Esophagus muscularis mucosa (tissue), 4 donors: Measurements from ENCODE around the gene TAS2R13. TPM values are rescaled to one million over a fixed set of nuclear protein-coding genes. Genes with fewer than 3 reads are reported as not detected.

Source experiments
- DNase-seq: peaks from one replicate; pipeline ENCODE4 v3.0.0-alpha.2; 2017; ENCODE audit errors: extremely low spot score
- H3K27ac ChIP-seq, 4 donors: fragments of 200-600 bp; sonication (generic); replicated peaks in 1 of 4; 1 replicate in 3 of 4; 2 replicates in 1 of 4; pipeline ENCODE4 v1.5.1; 2016 to 2019; ENCODE audit warnings: mild to moderate bottlenecking in 1 of 4
- H3K27me3 ChIP-seq, 4 donors: fragments of 200-600 bp; sonication (generic); one replicate each; pipeline versions ENCODE4 v1.5.1 to v1.6.0; 2016 to 2019
- H3K36me3 ChIP-seq, 4 donors: fragments of 200-600 bp; sonication (generic); one replicate each; pipeline ENCODE4 v1.5.1; 2016 to 2019
- H3K4me1 ChIP-seq, 4 donors: fragments of 200-600 bp; sonication (generic); one replicate each; pipeline ENCODE4 v1.5.1; 2016 to 2019
- H3K4me3 ChIP-seq, 4 donors: fragments of 200-600 bp; sonication (generic); 1 replicate in 2 of 4; 2 replicates in 2 of 4; pipeline ENCODE4 v1.5.1; 2016 to 2019; ENCODE audit warnings: mild to moderate bottlenecking in 4 of 4, moderate library complexity in 1 of 4
- H3K9me3 ChIP-seq, 4 donors: fragments of 200-600 bp; sonication (generic); 1 replicate in 3 of 4; 2 replicates in 1 of 4; pipeline ENCODE4 v1.5.1; 2016 to 2019
- CTCF ChIP-seq, 3 experiments: fragments of 200-600 bp in 2 of 3; fragments of 450-650 bp in 1 of 3; sonication (generic) in 2 of 3; IDR thresholded peaks; one replicate each; pipeline ENCODE4 v1.5.1; 2017 to 2019; ENCODE audit warnings: antibody characterized with exemption in 3 of 3, mild to moderate bottlenecking in 2 of 3, moderate library complexity in 1 of 3
- EP300 ChIP-seq: sonication (generic); formaldehyde crosslinking; IDR thresholded peaks from one replicate; pipeline ENCODE4 v1.6.1; 2017; ENCODE audit warnings: antibody characterized with exemption
- POLR2A ChIP-seq: fragments of 450-650 bp; IDR thresholded peaks from one replicate; pipeline ENCODE4 v1.6.1; 2017; ENCODE audit warnings: antibody characterized with exemption, moderate library complexity, mild to moderate bottlenecking, low read depth
- POLR2AphosphoS5 ChIP-seq, 2 donors: sonication (generic); formaldehyde crosslinking; IDR thresholded peaks; one replicate each; pipeline ENCODE4 v1.6.1; 2017; ENCODE audit warnings: antibody characterized with exemption in 2 of 2
- WGBS: methylation state at CpG from one replicate; pipeline ENCODE4 v1.1.5; 2018; 5-methylcytosine and 5-hydroxymethylcytosine counted together
- intact Hi-C: fragments of 100-400 bp; cut with DNase I; formaldehyde crosslinking; loops from one replicate; pipeline ENCODE4 v1.15.1; 2023
- total RNA-seq, 4 donors: library from RNA; depleted of rRNA; stranded (reverse); fragments of >200 nt; gene quantifications; one replicate each; pipeline versions ENCODE4 v1.1.0 to v1.2.1, GENCODE V29; 2016

The TAS2R13 gene
- total RNA-seq, 4 donors from 2014 or later = 0.52 to 1.7 (median 0.80) TPM

DNA sequence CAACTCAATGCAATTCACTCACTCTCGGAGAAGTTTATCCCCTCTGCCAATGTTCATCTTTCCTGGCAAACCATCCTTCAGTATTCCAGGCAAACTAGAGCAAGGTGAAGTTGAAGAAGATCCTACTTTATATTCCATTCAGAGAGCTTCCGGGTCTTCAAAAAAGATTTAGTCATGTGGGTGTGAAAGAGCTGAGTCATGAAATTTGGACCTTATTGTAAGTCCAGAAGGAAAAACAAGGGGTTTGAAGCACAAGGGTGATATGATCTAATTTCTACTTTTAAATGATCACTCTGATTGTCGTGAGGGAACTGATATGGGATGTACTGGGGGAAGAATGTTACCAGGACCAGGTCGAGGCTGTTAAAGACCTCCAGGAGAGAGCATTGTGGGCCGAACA lies 16.9 kb upstream of the TAS2R13 start:
- Histone ChIP-seq H3K27ac (no peak overlapping the region), H3K4me3 (no peak overlapping the region), H3K9me3 (no peaks in the 10 kb centered on the region), H3K27me3 (no peaks in the 10 kb centered on the region), H3K36me3 (no peaks in the 10 kb centered on the region), H3K4me1 (no peaks in the 10 kb centered on the region)
- intact Hi-C loops = no loop called here
- TF ChIP-seq POLR2AphosphoS5 (IDR thresholded peaks at IDR 0.05) (no peak), EP300 (no peak), POLR2A (no peak), CTCF (IDR thresholded peaks at IDR 0.05) (no peak)
- WGBS = 92% methylated on average over 5 of the region's 5 CpGs
- DNase-seq = no peak

- 81% methylated on average over 1 of the region's 1 CpG for WGBS
- intact Hi-C loops = no loop called here
- TF ChIP-seq POLR2A (no peak), POLR2AphosphoS5 (IDR thresholded peaks at IDR 0.05) (no peak)
- no peaks in the 10 kb centered on the region for H3K36me3 ChIP-seq
- H3K4me3 ChIP-seq = no peak overlapping the region
- H3K27me3 ChIP-seq = no peaks in the 10 kb centered on the region
- H3K9me3 ChIP-seq = no peaks in the 10 kb centered on the region
- no peak overlapping the region for H3K27ac ChIP-seq
- H3K4me1 ChIP-seq = no peaks in the 10 kb centered on the region
- no peak for DNase-seq
Measured at GRCh38 chr12:10919809-10920208, 10.4 kb upstream of the TAS2R13 start.

GRCh38 chr12:10910380-10910779 lies 1.0 kb upstream of the TAS2R13 start:
- WGBS = 82% methylated on average over 8 of the region's 8 CpGs
- no peaks in the 10 kb centered on the region for H3K27me3 ChIP-seq
- no peak overlapping the region for H3K27ac ChIP-seq
- intact Hi-C loops = no loop called here
- H3K4me3 ChIP-seq = no peak overlapping the region
- no peaks in the 10 kb centered on the region for H3K36me3 ChIP-seq
- DNase-seq = no peak
- no peaks in the 10 kb centered on the region for H3K4me1 ChIP-seq
- TF ChIP-seq POLR2A = no peak
- TF ChIP-seq POLR2AphosphoS5 (IDR thresholded peaks at IDR 0.05) = no peak
- no peak for TF ChIP-seq EP300
- no peak for TF ChIP-seq CTCF (IDR thresholded peaks at IDR 0.05)
- H3K9me3 ChIP-seq = peaks cover 0 to 9% (median 2%) of the 10 kb centered on the region in 4 donors

GRCh38 chr12:10904686-10905085 lies 4.7 kb downstream of the TAS2R13 start:
- no peak for TF ChIP-seq EP300
- TF ChIP-seq POLR2A = no peak
- TF ChIP-seq POLR2AphosphoS5 (IDR thresholded peaks at IDR 0.05) = no peak
- TF ChIP-seq CTCF (IDR thresholded peaks at IDR 0.05) = no peak
- H3K9me3 ChIP-seq = peaks cover 0 to 44% (median 26%) of the 10 kb centered on the region in 4 donors

GRCh38 chr12:10901427-10901826 lies 7.9 kb downstream of the TAS2R13 start:
- whole genome bisulfite sequencing = 95% methylated on average over 1 of the region's 1 CpG

More at GRCh38 chr12:10904686-10905085, 4.7 kb downstream of the TAS2R13 start:
- 71% methylated on average over 4 of the region's 4 CpGs for WGBS
- intact Hi-C loops = no loop called here
- Histone ChIP-seq H3K27me3 (no peaks in the 10 kb centered on the region), H3K36me3 (no peaks in the 10 kb centered on the region), H3K27ac (no peak overlapping the region), H3K4me1 (no peaks in the 10 kb centered on the region), H3K4me3 (no peak overlapping the region)
- no peak for DNase-seq

More at GRCh38 chr12:10901427-10901826, 7.9 kb downstream of the TAS2R13 start:
- peaks cover 0 to 44% (median 26%) of the 10 kb centered on the region in 4 donors for H3K9me3 ChIP-seq
- H3K27me3 ChIP-seq = no peaks in the 10 kb centered on the region
- no peak for DNase-seq
- H3K27ac ChIP-seq = no peak overlapping the region
- TF ChIP-seq POLR2A (no peak), POLR2AphosphoS5 (IDR thresholded peaks at IDR 0.05) (no peak), CTCF (IDR thresholded peaks at IDR 0.05) (no peak), EP300 (no peak)
- intact Hi-C loops = no loop called here
- H3K4me1 ChIP-seq = no peaks in the 10 kb centered on the region
- H3K36me3 ChIP-seq = no peaks in the 10 kb centered on the region
- no peak overlapping the region for H3K4me3 ChIP-seq
